GM10266 (cell line): ENCODE data around the gene UBASH3B.
A peak's percentile ranks its signal among the peaks of the same experiment; 100 is the strongest.

ENCODE experiments used
- DNase-seq: peaks from one replicate; pipeline ENCODE4 v3.0.0; 2012; ENCODE audit errors: extremely low spot score
- TF ChIP-seq, protein P1 (sequence below): IDR thresholded peaks from 2 replicates; pipeline ENCODE4 v1.5.1; 2012; ENCODE audit warnings: mild to moderate bottlenecking, low read depth; ENCODE audit not compliant: control insufficient read depth, insufficient read depth; ENCODE audit errors: missing control alignments

UBASH3B gene

DNA sequence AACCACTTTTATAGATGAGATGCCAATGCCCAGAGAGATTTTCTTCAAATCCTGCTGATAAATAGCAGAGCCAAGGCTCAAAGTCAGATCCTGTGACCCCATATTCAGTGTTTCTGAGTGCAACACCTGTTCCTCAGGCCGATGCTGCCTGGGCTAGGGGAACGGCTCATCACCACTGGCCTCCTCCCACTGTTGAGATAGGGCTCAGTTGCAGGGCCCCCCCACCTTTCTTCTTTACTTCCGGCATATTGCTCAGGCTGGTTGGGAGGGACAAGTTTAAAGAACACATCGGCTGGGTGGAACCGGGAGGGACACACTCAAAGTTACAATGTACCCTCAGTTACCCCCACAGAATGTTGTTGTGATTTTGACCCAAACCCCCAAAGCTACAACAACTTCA is 94.5 kb downstream of the UBASH3B start:
- TF ChIP-seq, protein P1, sequence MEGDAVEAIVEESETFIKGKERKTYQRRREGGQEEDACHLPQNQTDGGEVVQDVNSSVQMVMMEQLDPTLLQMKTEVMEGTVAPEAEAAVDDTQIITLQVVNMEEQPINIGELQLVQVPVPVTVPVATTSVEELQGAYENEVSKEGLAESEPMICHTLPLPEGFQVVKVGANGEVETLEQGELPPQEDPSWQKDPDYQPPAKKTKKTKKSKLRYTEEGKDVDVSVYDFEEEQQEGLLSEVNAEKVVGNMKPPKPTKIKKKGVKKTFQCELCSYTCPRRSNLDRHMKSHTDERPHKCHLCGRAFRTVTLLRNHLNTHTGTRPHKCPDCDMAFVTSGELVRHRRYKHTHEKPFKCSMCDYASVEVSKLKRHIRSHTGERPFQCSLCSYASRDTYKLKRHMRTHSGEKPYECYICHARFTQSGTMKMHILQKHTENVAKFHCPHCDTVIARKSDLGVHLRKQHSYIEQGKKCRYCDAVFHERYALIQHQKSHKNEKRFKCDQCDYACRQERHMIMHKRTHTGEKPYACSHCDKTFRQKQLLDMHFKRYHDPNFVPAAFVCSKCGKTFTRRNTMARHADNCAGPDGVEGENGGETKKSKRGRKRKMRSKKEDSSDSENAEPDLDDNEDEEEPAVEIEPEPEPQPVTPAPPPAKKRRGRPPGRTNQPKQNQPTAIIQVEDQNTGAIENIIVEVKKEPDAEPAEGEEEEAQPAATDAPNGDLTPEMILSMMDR: no peak
- DNase-seq: no peak

DNA sequence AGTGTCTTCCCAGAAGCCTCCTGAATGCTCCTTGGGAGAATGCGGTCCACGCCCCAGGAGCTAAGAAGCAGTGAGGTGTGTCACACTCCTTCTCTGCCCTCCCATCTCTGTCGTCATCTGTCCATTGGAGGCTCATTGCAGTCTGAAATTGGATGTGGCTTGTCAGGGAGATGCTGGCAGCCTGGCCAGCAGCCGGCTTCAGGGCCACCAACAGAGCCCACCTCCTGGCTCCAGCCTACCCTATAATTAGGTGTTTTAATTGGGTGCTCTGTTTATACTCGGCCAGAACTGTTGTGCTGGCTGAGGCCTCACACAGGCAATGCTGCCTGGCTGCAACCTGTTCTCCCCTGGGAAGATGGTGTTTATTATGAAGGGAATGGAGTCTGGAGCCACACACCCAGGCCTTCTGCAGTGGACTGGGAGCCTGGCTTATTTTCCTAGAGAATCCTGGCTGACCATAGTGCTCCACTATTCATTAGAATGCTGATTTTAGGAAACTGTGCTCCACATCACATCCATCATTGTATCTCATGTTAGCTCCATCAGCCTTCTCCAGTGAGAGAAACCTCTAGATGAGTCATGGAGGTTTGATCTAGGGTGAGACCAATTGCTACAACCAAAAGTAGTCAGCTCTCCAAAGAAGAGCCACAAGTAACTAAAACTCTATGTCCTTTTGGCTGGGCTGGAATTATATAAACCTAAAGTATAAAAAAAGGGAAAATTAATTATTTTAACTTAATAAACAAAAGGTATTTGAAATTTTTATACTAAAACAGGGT is 96.0 kb downstream of the UBASH3B start:
- no peak for DNase-seq
- TF ChIP-seq, protein P1: no peak

DNA sequence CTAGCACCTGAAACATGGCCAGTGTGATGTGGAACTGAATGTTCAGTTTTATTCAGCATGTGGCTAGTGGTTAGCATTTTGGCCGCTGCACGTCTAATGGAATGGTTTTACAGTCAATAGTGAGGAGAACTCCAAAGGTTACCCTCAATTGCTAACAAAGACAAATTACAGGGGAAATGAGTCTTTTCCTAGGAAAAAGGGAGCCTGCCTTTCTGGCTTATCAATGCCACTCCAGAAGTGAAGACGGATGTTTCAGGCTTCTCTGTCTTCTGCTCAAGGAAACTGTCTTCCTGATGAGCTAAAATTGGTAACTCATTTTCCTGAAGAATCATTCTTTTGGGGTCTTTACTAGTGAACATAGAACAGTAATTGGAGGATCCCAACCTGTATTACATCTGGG is 98.5 kb downstream of the UBASH3B start:
- TF ChIP-seq, protein P1: no peak
- DNase-seq: no peak

DNA sequence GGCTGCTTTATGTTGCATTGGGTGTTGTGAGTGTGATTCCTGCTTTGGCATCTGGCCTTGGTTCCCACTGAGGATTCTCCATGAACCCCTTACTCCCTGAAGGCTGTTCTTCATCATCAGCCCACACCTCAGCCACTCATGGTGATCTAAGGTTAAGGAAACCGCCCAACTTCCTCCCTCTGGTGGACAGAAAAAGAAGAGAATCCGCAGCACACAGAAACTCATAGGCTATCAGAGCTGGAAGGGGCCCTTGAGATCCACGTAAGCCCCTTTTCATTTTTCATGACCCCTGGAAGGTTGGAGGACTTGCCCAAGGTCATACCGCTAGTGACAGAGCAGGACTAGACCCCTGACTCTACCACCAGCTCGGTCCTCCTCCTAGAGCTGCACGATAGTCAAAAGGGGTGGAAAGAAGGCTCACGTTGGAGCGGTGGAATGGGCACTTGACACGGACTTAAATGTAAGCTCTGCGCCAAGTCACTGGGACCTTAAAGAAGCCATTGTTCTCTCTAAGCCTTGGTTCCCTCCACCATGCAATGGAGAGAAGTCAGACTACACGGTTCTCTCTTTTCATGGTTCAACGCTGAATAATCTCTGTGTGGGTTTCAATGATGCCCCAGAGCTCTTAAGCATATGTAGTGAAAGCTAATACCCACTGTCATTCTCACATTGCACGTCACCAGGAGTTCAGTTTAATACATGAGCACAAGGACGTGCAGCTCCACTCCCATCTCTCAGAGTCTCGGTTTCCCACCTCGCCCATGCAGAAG is 99.2 kb downstream of the UBASH3B start:
- peak; percentile 40 for DNase-seq
- TF ChIP-seq, protein P1: peak; percentile 46

DNA sequence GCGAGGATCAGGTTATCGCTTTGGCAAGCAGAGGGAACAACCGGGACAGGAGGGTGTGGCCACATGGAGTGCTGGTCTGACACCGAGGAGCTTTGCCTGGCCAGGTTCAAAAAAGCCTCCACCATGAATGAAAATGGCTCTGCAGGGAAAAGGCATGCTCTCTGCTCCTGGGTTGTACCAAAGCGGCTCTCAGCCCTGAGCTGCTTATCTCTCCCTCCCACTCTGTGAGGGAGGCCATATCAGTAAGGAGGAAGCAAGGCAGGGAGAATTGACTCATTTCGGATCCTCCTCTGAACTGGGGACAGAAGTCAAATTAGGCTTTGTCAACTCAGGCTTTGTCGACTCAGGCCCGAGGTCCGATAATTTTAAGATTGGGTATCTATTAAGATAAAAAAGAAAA is 99.9 kb downstream of the UBASH3B start:
- TF ChIP-seq, protein P1: no peak
- DNase-seq: no peak

DNA sequence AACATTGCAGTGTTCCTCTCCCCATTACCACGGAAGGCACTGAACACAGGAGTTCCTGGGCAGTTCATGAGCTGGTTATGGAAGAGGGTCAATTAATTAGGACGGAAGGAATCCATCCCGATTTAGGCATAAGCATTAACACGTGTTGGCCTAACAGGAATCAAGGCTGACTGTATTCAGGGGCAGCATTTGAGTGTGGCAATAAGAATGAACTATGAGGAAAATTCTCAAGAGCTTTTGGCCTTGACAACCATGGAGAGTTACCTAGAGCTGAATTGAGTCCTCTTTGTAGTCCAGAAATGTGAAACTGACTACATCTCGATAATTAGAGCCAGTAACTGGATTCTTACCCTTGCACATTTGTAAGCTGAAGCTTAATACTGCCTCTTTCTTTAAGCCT is 100.4 kb downstream of the UBASH3B start:
- TF ChIP-seq, protein P1: no peak
- no peak for DNase-seq

DNA sequence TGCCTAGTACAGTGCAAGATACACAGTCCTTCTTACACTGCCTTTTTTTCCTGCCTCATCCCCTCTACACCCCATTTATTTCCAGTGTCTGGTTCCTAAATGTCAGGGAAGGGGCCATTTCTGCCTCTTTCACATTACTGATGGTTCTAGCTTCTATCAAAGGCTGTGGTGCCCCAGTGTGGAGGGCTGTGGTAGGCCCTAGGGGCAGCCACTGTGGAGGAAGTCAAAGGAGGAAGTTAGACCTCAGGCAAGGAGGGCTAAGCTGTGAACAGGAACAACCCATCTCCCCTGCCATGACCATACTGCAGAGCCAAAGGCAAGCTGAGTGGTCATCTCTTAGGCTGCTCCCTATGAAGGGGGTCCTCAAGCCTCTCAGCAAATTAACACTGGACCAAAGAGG is 100.9 kb downstream of the UBASH3B start:
- peak; percentile 43 for DNase-seq
- TF ChIP-seq, protein P1: peak; percentile 40
